Measurements from ENCODE around the gene DDAH1. TPM values are rescaled to one million over a fixed set of nuclear protein-coding genes. Genes with fewer than 3 reads are reported as not detected.

Gene DDAH1
- total RNA-seq, 1 experiment from 2014 or later, result 22.8 TPM

DNA sequence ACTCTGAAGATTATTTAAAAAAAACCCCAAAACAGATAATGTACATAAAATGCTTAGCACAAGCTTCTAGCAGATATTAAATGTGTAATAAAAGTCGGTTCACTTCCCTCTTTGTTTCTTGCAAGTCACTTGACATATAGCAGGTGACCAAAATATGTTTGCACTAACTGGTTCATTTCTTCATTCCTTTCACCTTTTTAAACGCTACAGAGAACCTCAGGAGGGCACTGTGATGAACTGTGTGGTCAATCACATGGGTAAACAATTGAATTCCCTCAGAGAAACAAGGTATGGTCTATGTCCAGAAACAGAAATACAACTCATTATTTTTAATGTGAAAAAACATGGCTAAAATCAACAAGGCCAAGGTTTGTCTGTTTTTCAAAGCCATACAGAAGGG is 137.2 kb downstream of the DDAH1 start:
- no peak overlapping the region for H3K27ac Mint-ChIP-seq
- H3K27me3 Mint-ChIP-seq (ENCODE audit: low read depth), result no peaks in the 10 kb centered on the region
- H3K4me1 Mint-ChIP-seq, result peaks cover 53% of the 10 kb centered on the region
- TF ChIP-seq JUN (CRISPR knock-in tag; IDR thresholded peaks at IDR 0.05), result no peak
- TF ChIP-seq, protein P1, sequence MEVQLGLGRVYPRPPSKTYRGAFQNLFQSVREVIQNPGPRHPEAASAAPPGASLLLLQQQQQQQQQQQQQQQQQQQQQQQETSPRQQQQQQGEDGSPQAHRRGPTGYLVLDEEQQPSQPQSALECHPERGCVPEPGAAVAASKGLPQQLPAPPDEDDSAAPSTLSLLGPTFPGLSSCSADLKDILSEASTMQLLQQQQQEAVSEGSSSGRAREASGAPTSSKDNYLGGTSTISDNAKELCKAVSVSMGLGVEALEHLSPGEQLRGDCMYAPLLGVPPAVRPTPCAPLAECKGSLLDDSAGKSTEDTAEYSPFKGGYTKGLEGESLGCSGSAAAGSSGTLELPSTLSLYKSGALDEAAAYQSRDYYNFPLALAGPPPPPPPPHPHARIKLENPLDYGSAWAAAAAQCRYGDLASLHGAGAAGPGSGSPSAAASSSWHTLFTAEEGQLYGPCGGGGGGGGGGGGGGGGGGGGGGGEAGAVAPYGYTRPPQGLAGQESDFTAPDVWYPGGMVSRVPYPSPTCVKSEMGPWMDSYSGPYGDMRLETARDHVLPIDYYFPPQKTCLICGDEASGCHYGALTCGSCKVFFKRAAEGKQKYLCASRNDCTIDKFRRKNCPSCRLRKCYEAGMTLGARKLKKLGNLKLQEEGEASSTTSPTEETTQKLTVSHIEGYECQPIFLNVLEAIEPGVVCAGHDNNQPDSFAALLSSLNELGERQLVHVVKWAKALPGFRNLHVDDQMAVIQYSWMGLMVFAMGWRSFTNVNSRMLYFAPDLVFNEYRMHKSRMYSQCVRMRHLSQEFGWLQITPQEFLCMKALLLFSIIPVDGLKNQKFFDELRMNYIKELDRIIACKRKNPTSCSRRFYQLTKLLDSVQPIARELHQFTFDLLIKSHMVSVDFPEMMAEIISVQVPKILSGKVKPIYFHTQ (CRISPR knock-in tag; IDR thresholded peaks at IDR 0.05), result no peak
- TF ChIP-seq, protein P2, sequence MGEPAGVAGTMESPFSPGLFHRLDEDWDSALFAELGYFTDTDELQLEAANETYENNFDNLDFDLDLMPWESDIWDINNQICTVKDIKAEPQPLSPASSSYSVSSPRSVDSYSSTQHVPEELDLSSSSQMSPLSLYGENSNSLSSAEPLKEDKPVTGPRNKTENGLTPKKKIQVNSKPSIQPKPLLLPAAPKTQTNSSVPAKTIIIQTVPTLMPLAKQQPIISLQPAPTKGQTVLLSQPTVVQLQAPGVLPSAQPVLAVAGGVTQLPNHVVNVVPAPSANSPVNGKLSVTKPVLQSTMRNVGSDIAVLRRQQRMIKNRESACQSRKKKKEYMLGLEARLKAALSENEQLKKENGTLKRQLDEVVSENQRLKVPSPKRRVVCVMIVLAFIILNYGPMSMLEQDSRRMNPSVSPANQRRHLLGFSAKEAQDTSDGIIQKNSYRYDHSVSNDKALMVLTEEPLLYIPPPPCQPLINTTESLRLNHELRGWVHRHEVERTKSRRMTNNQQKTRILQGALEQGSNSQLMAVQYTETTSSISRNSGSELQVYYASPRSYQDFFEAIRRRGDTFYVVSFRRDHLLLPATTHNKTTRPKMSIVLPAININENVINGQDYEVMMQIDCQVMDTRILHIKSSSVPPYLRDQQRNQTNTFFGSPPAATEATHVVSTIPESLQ (CRISPR knock-in tag; IDR thresholded peaks at IDR 0.05), result no peak
- no peak for TF ChIP-seq ZNF317 (CRISPR knock-in tag; IDR thresholded peaks at IDR 0.05; ENCODE audit: borderline replicate concordance, low read depth)
- TF ChIP-seq, protein P3, sequence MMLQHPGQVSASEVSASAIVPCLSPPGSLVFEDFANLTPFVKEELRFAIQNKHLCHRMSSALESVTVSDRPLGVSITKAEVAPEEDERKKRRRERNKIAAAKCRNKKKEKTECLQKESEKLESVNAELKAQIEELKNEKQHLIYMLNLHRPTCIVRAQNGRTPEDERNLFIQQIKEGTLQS (CRISPR knock-in tag; conservative IDR thresholded peaks at IDR 0.05), result no peak
- TF ChIP-seq FOXK1 (CRISPR knock-in tag; IDR thresholded peaks at IDR 0.05), result no peak
- H3K36me3 Mint-ChIP-seq, result no peaks in the 10 kb centered on the region
- DNase-seq (ENCODE audit: low spot score) (no peak), ATAC-seq (no peak)
- H3K4me3 Mint-ChIP-seq, result no peak overlapping the region
- peaks cover 3% of the 10 kb centered on the region; the same call in 1 of the 2 replicates for H3K9me3 Mint-ChIP-seq
- POLR2A ChIA-PET, result no interaction called here
- CTCF ChIA-PET, result no interaction called here

DNA sequence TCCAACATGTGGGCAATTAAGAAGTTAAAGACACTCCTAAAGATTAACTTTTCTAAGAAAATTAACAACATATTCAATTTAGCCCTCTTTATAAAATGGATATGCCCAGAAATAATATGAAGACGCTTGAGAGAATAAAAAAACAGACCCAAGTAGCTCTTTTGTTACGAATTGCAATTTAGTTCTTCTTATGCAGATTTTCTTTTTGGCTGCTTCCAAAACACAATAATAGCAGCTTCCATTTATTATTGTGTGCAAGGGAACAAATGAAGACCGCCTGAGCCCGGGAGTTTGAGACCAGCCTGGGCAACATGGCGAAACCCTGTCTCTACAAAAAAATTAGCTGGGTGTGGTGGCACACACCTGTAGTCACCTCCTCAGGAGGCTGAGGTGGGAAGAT is 138.1 kb downstream of the DDAH1 start:
- Mint-ChIP-seq H3K27ac (no peak overlapping the region), H3K27me3 (ENCODE audit: low read depth) (no peaks in the 10 kb centered on the region), H3K4me3 (no peak overlapping the region), H3K9me3 (peaks cover 3% of the 10 kb centered on the region; the same call in 1 of the 2 replicates), H3K36me3 (no peaks in the 10 kb centered on the region), H3K4me1 (peaks cover 53% of the 10 kb centered on the region)
- ChIA-PET CTCF (no interaction called here), POLR2A (no interaction called here)
- DNase-seq (ENCODE audit: low spot score) (no peak), ATAC-seq (no peak)
- TF ChIP-seq, protein P4, sequence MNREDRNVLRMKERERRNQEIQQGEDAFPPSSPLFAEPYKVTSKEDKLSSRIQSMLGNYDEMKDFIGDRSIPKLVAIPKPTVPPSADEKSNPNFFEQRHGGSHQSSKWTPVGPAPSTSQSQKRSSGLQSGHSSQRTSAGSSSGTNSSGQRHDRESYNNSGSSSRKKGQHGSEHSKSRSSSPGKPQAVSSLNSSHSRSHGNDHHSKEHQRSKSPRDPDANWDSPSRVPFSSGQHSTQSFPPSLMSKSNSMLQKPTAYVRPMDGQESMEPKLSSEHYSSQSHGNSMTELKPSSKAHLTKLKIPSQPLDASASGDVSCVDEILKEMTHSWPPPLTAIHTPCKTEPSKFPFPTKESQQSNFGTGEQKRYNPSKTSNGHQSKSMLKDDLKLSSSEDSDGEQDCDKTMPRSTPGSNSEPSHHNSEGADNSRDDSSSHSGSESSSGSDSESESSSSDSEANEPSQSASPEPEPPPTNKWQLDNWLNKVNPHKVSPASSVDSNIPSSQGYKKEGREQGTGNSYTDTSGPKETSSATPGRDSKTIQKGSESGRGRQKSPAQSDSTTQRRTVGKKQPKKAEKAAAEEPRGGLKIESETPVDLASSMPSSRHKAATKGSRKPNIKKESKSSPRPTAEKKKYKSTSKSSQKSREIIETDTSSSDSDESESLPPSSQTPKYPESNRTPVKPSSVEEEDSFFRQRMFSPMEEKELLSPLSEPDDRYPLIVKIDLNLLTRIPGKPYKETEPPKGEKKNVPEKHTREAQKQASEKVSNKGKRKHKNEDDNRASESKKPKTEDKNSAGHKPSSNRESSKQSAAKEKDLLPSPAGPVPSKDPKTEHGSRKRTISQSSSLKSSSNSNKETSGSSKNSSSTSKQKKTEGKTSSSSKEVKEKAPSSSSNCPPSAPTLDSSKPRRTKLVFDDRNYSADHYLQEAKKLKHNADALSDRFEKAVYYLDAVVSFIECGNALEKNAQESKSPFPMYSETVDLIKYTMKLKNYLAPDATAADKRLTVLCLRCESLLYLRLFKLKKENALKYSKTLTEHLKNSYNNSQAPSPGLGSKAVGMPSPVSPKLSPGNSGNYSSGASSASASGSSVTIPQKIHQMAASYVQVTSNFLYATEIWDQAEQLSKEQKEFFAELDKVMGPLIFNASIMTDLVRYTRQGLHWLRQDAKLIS (CRISPR knock-in tag; IDR thresholded peaks at IDR 0.05; ENCODE audit: borderline replicate concordance), result no peak
- TF ChIP-seq CBFB (CRISPR knock-in tag; IDR thresholded peaks at IDR 0.05; ENCODE audit: low read depth) (no peak), JAZF1 (CRISPR knock-in tag; IDR thresholded peaks at IDR 0.05) (no peak), SMAD3 (CRISPR knock-in tag; IDR thresholded peaks at IDR 0.05; ENCODE audit: borderline replicate concordance) (no peak), ZNF121 (CRISPR knock-in tag; IDR thresholded peaks at IDR 0.05) (no peak), ZNF396 (CRISPR knock-in tag; IDR thresholded peaks at IDR 0.05; ENCODE audit: borderline replicate concordance) (no peak), ZNF219 (CRISPR knock-in tag; IDR thresholded peaks at IDR 0.05; ENCODE audit: borderline replicate concordance) (no peak), EMX1 (CRISPR knock-in tag; IDR thresholded peaks at IDR 0.05) (no peak), ZNF423 (CRISPR knock-in tag; IDR thresholded peaks at IDR 0.05) (no peak), ZNF232 (CRISPR knock-in tag; IDR thresholded peaks at IDR 0.05) (no peak), NFYB (CRISPR knock-in tag; conservative IDR thresholded peaks at IDR 0.05; ENCODE audit: low read depth) (no peak)
- TF ChIP-seq, protein P5, sequence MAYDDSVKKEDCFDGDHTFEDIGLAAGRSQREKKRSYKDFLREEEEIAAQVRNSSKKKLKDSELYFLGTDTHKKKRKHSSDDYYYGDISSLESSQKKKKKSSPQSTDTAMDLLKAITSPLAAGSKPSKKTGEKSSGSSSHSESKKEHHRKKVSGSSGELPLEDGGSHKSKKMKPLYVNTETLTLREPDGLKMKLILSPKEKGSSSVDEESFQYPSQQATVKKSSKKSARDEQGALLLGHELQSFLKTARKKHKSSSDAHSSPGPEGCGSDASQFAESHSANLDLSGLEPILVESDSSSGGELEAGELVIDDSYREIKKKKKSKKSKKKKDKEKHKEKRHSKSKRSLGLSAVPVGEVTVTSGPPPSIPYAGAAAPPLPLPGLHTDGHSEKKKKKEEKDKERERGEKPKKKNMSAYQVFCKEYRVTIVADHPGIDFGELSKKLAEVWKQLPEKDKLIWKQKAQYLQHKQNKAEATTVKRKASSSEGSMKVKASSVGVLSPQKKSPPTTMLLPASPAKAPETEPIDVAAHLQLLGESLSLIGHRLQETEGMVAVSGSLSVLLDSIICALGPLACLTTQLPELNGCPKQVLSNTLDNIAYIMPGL (CRISPR knock-in tag; IDR thresholded peaks at IDR 0.05), result no peak
- TF ChIP-seq, protein P6, sequence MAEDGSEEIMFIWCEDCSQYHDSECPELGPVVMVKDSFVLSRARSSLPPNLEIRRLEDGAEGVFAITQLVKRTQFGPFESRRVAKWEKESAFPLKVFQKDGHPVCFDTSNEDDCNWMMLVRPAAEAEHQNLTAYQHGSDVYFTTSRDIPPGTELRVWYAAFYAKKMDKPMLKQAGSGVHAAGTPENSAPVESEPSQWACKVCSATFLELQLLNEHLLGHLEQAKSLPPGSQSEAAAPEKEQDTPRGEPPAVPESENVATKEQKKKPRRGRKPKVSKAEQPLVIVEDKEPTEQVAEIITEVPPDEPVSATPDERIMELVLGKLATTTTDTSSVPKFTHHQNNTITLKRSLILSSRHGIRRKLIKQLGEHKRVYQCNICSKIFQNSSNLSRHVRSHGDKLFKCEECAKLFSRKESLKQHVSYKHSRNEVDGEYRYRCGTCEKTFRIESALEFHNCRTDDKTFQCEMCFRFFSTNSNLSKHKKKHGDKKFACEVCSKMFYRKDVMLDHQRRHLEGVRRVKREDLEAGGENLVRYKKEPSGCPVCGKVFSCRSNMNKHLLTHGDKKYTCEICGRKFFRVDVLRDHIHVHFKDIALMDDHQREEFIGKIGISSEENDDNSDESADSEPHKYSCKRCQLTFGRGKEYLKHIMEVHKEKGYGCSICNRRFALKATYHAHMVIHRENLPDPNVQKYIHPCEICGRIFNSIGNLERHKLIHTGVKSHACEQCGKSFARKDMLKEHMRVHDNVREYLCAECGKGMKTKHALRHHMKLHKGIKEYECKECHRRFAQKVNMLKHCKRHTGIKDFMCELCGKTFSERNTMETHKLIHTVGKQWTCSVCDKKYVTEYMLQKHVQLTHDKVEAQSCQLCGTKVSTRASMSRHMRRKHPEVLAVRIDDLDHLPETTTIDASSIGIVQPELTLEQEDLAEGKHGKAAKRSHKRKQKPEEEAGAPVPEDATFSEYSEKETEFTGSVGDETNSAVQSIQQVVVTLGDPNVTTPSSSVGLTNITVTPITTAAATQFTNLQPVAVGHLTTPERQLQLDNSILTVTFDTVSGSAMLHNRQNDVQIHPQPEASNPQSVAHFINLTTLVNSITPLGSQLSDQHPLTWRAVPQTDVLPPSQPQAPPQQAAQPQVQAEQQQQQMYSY (CRISPR knock-in tag; IDR thresholded peaks at IDR 0.05), result no peak

Measured in WTC11 (cell line).